GM18907 (cell line): ENCODE results near the gene PKDCC.
A peak's percentile ranks its signal among the peaks of the same experiment; 100 is the strongest.

Source experiments
- ATAC-seq: cut with Tn5 transposase; IDR thresholded peaks from one replicate; pipeline ENCODE4 v1.9.1; 2021; ENCODE audit warnings: mild to moderate bottlenecking, moderate library complexity; ENCODE audit not compliant: unreplicated experiment

Gene PKDCC

DNA sequence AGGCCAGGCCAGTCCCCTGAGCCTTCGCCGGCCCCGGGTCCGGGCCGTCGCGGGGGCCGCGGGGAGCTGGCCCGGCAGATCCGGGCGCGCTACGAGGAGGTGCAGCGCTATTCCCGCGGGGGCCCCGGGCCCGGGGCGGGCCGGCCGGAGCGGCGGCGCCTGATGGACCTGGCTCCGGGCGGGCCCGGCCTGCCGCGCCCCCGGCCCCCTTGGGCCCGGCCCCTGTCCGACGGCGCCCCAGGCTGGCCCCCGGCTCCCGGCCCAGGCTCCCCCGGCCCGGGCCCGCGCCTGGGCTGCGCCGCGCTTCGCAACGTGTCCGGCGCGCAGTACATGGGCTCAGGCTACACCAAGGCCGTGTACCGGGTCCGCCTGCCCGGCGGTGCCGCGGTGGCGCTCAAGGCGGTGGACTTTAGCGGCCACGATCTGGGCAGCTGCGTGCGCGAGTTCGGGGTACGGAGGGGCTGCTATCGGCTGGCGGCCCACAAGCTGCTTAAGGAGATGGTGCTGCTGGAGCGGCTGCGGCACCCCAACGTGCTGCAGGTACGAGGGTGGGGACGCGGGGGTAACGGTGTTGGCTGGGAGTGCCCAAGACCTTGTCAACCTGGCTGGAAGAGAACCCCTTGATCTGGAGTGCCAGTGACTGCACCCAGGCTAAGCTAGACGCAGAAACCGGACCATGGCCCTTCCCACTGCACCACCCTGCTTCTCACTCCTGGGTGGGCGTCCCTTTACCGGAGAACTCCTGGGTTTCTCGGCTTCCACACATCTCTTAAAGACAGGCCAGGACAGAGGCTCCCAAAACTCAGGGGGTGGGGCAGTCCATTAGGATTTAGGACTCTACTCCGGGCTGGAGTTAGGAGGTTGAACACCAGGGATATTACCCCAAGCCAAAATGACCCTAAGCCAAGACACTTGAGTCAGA is 739 bp downstream of the PKDCC start:
- peak; percentile 8 for ATAC-seq

GRCh38 chr2:42049221-42050009 is 1.6 kb downstream of the PKDCC start:
- no peak for ATAC-seq

DNA sequence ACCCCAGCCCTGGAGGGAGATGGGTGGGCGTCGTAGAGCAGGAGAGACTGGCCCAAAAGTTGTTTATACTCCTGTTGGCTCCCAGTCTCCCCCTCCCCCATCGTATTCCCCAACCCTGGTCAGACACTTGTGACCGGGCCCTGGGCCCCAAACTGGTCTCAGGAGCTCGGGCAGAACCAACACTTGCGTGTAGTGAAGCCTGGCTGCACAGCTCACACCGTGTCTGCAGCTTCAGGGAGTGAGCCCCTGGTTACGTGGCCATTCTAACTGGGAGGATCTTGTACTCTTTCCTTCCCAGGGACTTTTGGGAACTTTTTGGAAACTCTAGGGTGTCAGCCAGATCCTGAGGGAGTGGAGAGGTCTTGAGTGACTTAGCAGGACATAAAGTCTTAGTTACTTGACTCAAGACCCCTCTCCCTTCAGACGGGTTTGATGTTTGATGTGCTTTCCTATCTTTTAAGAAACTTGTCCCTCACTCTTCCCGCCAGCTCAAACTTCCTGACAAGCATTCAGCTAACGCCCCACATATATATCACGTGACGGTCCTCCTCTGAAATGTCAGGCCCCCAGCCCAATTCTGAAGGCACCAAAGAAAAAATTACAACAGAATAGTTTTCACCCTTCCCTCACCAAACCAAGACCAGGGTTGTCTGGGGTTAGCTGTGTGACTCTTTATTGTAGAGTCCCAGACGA is 2.3 kb downstream of the PKDCC start:
- no peak for ATAC-seq

DNA sequence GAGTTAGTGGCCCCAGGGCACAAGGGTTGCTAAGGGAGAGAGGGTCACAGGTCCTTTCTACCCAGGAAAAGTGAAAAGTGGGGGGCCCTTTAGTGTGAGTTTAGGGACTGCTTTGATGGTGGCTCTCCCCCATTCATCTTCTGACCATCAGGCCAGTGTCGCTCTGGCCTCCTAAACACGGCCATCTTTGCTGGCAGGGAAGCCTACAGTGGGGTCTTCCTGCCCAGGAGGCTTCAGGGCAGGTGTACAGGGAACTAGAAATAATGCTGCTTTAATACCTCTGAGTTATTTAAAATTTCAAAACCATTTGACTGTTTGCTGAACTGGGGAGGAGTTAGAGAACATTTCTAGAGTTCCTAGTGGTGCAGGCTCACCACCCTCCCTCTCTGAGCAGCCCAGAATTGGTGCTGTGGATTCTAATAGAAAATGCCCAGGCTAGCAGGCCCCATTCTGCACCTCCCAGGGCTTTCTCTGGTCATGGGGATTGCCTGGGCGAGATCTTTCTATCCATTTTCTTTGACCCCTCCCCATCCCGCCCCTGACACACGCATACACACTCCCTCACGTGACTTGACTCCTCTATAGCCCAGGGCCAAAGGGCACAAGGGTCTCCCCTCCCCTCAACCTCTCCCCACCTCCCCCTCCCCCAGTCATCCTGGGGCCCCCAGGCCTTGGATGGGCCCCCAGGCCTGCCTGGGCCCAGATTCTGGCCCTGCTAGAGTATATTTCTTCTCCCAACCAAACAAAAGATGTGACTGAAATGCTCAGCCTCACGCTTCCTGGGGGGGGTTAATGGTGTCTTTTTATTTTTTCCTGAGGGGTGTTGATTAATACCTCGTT is 3.1 kb downstream of the PKDCC start:
- ATAC-seq = no peak

DNA sequence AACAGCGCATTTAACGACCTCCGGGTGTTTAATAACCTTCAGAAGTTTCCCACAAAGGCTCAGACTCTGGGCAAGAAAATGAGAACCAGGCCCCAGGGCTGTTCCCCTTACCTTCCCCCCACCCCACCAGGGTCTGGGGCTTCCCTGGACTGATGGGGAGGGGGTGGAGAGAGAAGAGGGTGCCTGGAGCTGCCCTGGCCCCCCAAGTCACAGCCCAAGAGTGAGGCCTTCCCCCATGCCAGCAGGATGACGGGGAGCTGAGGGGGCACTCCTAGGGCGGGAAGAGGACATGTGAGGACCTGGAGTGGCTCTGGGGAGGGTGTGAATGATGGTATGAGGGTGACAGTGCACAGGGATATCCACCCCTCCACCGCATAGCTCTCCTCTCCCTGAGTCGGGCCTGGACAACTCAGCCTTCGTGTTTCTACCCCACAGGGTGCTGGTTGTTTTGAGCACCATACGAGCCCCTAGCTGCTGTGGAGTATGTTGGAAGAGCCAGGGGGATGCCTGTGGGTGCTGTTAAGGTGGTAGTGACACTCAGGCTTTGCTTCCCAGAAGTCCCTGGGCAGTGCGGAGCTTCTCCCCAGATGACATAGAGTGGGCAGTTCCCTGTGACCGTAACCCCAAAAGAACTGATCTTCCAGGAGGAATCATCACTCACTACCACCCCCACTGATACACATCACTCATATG is 3.9 kb downstream of the PKDCC start:
- no peak for ATAC-seq

DNA sequence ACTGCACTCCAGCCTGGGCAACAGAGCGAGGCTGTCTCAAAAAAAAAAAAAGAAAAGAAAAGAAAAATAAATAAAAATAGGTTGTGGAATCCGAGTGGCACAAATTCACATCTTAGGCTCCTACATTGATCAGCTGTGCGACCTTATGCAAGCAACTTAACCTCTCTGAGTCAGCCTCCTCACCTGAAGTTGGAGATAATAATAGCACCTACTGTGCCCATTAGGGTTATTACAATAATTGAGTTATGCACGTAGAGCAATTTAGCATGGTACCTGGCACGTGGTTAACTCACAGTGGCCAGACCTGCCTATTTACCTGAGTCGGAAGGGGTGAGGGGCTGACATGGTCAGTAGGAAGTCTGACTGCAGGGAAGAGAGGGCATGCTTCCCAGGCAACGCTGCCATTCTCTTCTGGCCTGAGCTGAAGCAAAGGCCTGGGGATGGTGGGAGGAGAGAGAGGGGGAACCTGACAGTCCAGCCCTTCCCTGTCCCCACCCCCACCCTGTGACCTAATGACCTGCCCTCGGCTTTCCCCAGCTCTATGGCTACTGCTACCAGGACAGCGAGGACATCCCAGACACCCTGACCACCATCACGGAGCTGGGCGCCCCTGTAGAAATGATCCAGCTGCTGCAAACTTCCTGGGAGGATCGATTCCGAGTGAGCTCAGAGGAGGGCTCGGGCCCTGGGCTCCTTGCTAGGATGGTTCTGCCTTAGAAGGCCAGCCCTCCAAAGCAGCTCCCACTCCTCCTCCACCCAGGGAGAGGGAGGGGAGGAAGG is 5.1 kb downstream of the PKDCC start:
- ATAC-seq = no peak

- no peak for ATAC-seq
These were observed 5.6 kb downstream of the PKDCC start for GRCh38 chr2:42053482-42053790.

- no peak for ATAC-seq
These were observed 6.2 kb downstream of the PKDCC start for GRCh38 chr2:42053791-42054701.

GRCh38 chr2:42054714-42055430 is 7.1 kb downstream of the PKDCC start:
- ATAC-seq = no peak

DNA sequence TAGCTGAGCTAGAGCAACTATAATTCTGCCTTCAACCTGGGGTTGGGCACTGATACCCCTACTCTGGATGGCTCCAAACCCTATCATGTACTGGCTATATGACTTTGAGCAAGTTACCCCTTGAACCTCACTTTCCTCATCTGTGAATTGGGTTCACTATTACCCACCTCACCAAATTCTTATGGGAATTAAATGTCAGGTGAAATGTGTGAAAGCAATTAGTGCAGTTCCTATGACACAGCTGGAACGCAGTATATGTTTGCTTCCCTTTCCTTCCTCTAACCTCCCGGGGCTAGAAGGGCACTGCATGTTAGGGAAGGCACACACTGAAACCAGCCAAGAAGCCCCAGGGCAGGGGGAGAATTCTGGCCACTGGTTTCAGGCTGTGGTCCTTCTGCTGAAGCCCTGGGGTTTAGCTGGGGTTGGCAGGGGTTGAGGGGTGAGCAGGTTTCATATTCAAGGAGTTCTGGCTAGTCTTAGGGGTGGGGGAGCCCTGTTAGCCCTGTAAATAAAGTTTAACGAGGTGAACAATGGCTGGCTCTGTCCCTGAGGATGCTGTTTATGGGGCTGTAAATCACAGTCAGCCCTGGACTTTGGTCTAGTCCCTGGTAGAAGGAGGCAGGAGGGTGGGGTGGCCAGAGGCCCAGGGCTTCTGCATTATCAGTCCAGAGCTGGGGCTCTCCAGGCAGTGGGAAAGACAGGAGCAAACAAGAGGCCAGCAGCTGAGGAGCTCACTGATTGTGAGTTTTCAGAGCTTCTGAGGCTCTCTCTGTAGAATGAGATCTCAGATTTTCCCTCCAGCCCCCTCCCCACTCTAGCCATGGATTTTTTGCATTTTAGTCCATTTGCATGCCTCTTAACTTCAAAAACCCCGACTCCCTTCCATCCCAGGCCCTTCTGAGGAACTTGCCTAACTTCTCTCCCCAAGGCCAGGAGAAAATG is 8.0 kb downstream of the PKDCC start:
- ATAC-seq = no peak

- ATAC-seq = no peak
These were observed 9.5 kb downstream of the PKDCC start for GRCh38 chr2:42057159-42057901.

DNA sequence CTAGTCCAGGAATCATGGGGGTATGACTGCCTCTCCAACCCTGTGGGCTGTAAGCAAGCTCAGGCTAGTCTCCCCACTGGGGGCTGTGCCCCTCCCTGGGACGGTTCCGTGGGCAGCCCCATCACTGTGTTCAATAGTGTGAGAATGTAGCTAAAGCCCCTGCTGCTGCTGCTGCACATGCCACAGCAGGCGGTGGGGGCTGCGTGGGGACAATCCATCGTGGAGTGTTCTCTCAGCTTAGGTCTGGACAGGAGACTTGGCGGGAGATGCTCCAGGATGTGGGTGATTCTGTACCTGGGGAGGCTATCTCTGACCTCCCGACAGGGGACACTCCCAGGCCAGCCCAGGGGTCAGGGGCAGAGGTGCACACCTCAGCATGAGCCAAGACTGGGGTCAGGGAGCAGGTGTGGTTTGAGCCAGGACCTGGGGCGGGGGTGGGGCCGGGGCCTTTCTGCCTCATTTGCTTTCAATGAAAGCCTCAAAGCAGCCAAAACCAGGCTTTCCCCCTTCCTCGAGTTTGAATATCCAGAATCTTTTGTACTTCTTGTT is 10.2 kb downstream of the PKDCC start:
- ATAC-seq = no peak

- ATAC-seq = no peak
These were observed 11.6 kb downstream of the PKDCC start for GRCh38 chr2:42059261-42059898.

GRCh38 chr2:42060028-42060427 is 12.2 kb downstream of the PKDCC start:
- ATAC-seq = no peak
